HepG2 (cell line): Measurements from ENCODE around the gene EFNA2. TPM values are rescaled to one million over a fixed set of nuclear protein-coding genes. Genes with fewer than 3 reads are reported as not detected.

Experiments
- ASH2L ChIP-seq: fragments of 300-600, 200-600 bp; sonication (generic); IDR thresholded peaks from 2 replicates; pipeline ENCODE4 v1.7.0; 2017; ENCODE audit warnings: low read depth, mild to moderate bottlenecking, moderate library complexity, mixed read lengths, low read length; ENCODE audit not compliant: insufficient read length
- FOSL1 ChIP-seq: sonication (generic); formaldehyde crosslinking; IDR thresholded peaks from 2 replicates; pipeline ENCODE4 v1.9.0; 2021; ENCODE audit warnings: missing genetic modification reagents, borderline replicate concordance
- GZF1 ChIP-seq: sonication (generic); formaldehyde crosslinking; IDR thresholded peaks from 2 replicates; pipeline ENCODE4 v1.5.1; 2020; ENCODE audit warnings: mild to moderate bottlenecking, missing genetic modification reagents
- HES4 ChIP-seq: sonication (generic); formaldehyde crosslinking; IDR thresholded peaks from 2 replicates; pipeline ENCODE4 v1.9.0; 2021; ENCODE audit warnings: mild to moderate bottlenecking, missing genetic modification reagents, borderline replicate concordance
- PRMT3 ChIP-seq: sonication (generic); formaldehyde crosslinking; IDR thresholded peaks from 2 replicates; pipeline ENCODE4 v1.8.1; 2022; ENCODE audit warnings: low read depth, mild to moderate bottlenecking, moderate library complexity, missing genetic modification reagents, borderline replicate concordance
- RNF219 ChIP-seq: sonication (generic); formaldehyde crosslinking; IDR thresholded peaks from 2 replicates; pipeline ENCODE4 v1.5.0; 2020; ENCODE audit warnings: mild to moderate bottlenecking, missing genetic modification reagents
- SNAPC4 ChIP-seq: sonication (generic); formaldehyde crosslinking; IDR thresholded peaks from 2 replicates; pipeline ENCODE4 v1.4.0; 2020; ENCODE audit warnings: mild to moderate bottlenecking, missing genetic modification reagents
- TOE1 ChIP-seq: sonication (generic); formaldehyde crosslinking; IDR thresholded peaks from 2 replicates; pipeline ENCODE4 v1.4.0; 2020; ENCODE audit warnings: mild to moderate bottlenecking, missing genetic modification reagents
- WIZ ChIP-seq: sonication (generic); formaldehyde crosslinking; IDR thresholded peaks from 2 replicates; pipeline ENCODE4 v1.5.1; 2020; ENCODE audit warnings: mild to moderate bottlenecking, missing genetic modification reagents
- ZBED4 ChIP-seq: sonication (generic); formaldehyde crosslinking; IDR thresholded peaks from 2 replicates; pipeline ENCODE4 v1.4.0; 2020; ENCODE audit warnings: missing genetic modification reagents, borderline replicate concordance
- ZEB1 ChIP-seq: IDR thresholded peaks from 2 replicates; pipeline ENCODE4 v1.6.1; 2012; ENCODE audit warnings: mild to moderate bottlenecking, low read depth, inconsistent platforms; ENCODE audit not compliant: insufficient replicate concordance
- ZNF460 ChIP-seq: sonication (generic); formaldehyde crosslinking; IDR thresholded peaks from 2 replicates; pipeline ENCODE4 v1.5.1; 2020; ENCODE audit warnings: missing genetic modification reagents, mild to moderate bottlenecking, borderline replicate concordance
- ZNF580 ChIP-seq: IDR thresholded peaks from 2 replicates; pipeline ENCODE4 v1.6.1; 2016; ENCODE audit warnings: low read depth, borderline replicate concordance
- ZNF616 ChIP-seq: sonication (generic); formaldehyde crosslinking; IDR thresholded peaks from 2 replicates; pipeline ENCODE4 v1.5.0; 2020; ENCODE audit warnings: low read depth, mild to moderate bottlenecking, missing genetic modification reagents
- ZNF839 ChIP-seq: sonication (generic); formaldehyde crosslinking; IDR thresholded peaks from 2 replicates; pipeline ENCODE4 v1.4.0; 2020; ENCODE audit warnings: missing genetic modification reagents, mild to moderate bottlenecking, borderline replicate concordance
- ZNF841 ChIP-seq: sonication (generic); formaldehyde crosslinking; IDR thresholded peaks from 2 replicates; pipeline ENCODE4 v1.8.1; 2023; ENCODE audit warnings: missing genetic modification reagents, borderline replicate concordance
- ZSCAN31 ChIP-seq: sonication (generic); formaldehyde crosslinking; IDR thresholded peaks from 2 replicates; pipeline ENCODE4 v1.5.0; 2020; ENCODE audit warnings: low read depth, mild to moderate bottlenecking, missing genetic modification reagents
- polyA plus RNA-seq, 8 experiments: library from polyadenylated mRNA; depleted of rRNA in 3 of 8; stranded (reverse) in 7 of 8; unstranded in 1 of 8; fragments of >200 nt; fragmentation: Illumina TruSeq in 4 of 8; extraction: Trizol in 4 of 8; gene quantifications; 2 replicates each; pipeline versions ENCODE4 v1.2.1 to v1.2.3, GENCODE V29; 2011 to 2016; ENCODE audit warnings: low read depth in 4 of 8, missing spikeins in 1 of 8, mixed read lengths in 1 of 8; ENCODE audit not compliant: insufficient read depth in 1 of 8
- total RNA-seq, 5 experiments: library from RNA; depleted of rRNA; stranded (reverse); fragments of >200 nt; fragmentation: Illumina TruSeq; extraction: Trizol; gene quantifications; 2 replicates each; pipeline ENCODE4 v1.2.3, GENCODE V29; 2016; ENCODE audit warnings: low read depth in 1 of 5

EFNA2 gene
- total and polyA plus RNA-seq, 2 of the 13 experiments (the other 11 are each of a cell fraction or from before 2014, with no cell fraction given), result 6.0 to 9.9 TPM

GRCh38 chr19:1259206-1259875, 26.3 kb upstream of the EFNA2 start (continued):
- TF ChIP-seq ZNF616 (CRISPR knock-in tag) (peak; percentile 68; the same call in 1 of the 2 replicates), FOSL1 (0 out of 2 replicates have a peak, but pooled peaks have one; percentile 11), ZNF841 (CRISPR knock-in tag) (no peak), ZNF580 (CRISPR knock-in tag) (peak; percentile 76; the same call in 1 of the 2 replicates), TOE1 (no peak), ASH2L (peak; percentile 83), SNAPC4 (CRISPR knock-in tag) (no peak), RNF219 (CRISPR knock-in tag) (no peak), GZF1 (0 out of 2 replicates have a peak, but pooled peaks have one; percentile 69), HES4 (no peak), ZEB1 (peak; percentile 90), ZNF460 (CRISPR knock-in tag) (peak; percentile 31; the same call in 1 of the 2 replicates), WIZ (CRISPR knock-in tag) (0 out of 2 replicates have a peak, but pooled peaks have one; percentile 22), ZSCAN31 (CRISPR knock-in tag) (peak; percentile 77; the same call in 1 of the 2 replicates), PRMT3 (CRISPR knock-in tag) (no peak), ZBED4 (CRISPR knock-in tag) (peak; percentile 63; the same call in 1 of the 2 replicates), ZNF839 (no peak)
